HUES48 (cell line): Measurements from ENCODE around the gene FGF22.
A peak's percentile ranks its signal among the peaks of the same experiment; 100 is the strongest.

Experiments used
- H3K27ac ChIP-seq: one replicate; pipeline ENCODE4 v1.7.0; 2013; ENCODE audit warnings: low read depth, low read length, inconsistent platforms
- H3K27me3 ChIP-seq: 2 replicates; pipeline ENCODE4 v1.6.1; 2013; ENCODE audit warnings: mild to moderate bottlenecking, low read length; ENCODE audit not compliant: control insufficient read depth, insufficient read depth
- H3K36me3 ChIP-seq: 2 replicates; pipeline ENCODE4 v1.6.1; 2013; ENCODE audit warnings: low read length; ENCODE audit not compliant: control insufficient read depth, insufficient read depth
- H3K4me1 ChIP-seq: 2 replicates; pipeline ENCODE4 v1.6.1; 2013; ENCODE audit warnings: mild to moderate bottlenecking, low read length; ENCODE audit not compliant: control insufficient read depth, insufficient read depth
- H3K4me3 ChIP-seq: 2 replicates; pipeline ENCODE4 v1.5.1; 2013; ENCODE audit warnings: mild to moderate bottlenecking, low read depth, low read length
- H3K9ac ChIP-seq: 2 replicates; pipeline ENCODE4 v1.6.1; 2013; ENCODE audit warnings: mild to moderate bottlenecking, low read depth, low read length, moderate library complexity
- H3K9me3 ChIP-seq: 2 replicates; pipeline ENCODE4 v1.6.1; 2013; ENCODE audit warnings: low read length; ENCODE audit not compliant: control insufficient read depth, insufficient read depth

Gene FGF22

DNA sequence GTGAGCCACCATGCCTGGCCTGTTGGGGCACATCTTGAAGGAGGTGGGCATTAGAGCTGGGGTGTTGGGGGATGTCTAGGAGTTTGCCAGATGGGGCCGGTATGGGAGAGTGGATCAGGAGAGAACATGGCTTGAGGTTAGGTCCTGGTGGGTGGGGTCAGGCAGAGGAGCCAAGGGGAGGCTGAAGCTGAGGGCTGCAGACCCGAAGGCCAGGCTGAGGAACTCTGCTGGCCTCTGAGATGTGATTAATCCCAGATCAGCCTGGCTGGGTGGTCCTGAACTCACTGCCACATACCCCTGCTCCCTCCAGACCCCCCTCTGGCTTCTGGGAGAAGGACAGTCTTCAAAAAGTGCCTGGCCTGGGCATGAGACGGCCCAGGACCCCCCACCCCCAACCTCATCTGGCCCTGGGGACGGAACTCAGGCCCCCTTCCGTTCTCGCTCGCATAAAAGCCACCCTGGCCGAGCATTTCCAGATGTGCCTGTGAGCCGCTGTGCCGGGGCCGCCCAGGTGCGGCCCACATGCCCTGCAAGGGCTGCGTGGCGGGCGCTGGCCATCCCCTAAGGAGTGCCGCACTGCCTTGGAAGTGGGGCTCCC is 39.2 kb downstream of the FGF22 start:
- H3K27ac ChIP-seq = no peak overlapping the region
- H3K36me3 ChIP-seq = no peaks in the 10 kb centered on the region
- no peak overlapping the region for H3K9ac ChIP-seq
- H3K4me1 ChIP-seq = peaks cover 5% of the 10 kb centered on the region; the same call in 1 of the 2 replicates
- peaks cover 16% of the 10 kb centered on the region for H3K27me3 ChIP-seq
- H3K9me3 ChIP-seq = no peaks in the 10 kb centered on the region
- peak overlapping the region; percentile 80; the same call in 1 of the 2 replicates for H3K4me3 ChIP-seq

DNA sequence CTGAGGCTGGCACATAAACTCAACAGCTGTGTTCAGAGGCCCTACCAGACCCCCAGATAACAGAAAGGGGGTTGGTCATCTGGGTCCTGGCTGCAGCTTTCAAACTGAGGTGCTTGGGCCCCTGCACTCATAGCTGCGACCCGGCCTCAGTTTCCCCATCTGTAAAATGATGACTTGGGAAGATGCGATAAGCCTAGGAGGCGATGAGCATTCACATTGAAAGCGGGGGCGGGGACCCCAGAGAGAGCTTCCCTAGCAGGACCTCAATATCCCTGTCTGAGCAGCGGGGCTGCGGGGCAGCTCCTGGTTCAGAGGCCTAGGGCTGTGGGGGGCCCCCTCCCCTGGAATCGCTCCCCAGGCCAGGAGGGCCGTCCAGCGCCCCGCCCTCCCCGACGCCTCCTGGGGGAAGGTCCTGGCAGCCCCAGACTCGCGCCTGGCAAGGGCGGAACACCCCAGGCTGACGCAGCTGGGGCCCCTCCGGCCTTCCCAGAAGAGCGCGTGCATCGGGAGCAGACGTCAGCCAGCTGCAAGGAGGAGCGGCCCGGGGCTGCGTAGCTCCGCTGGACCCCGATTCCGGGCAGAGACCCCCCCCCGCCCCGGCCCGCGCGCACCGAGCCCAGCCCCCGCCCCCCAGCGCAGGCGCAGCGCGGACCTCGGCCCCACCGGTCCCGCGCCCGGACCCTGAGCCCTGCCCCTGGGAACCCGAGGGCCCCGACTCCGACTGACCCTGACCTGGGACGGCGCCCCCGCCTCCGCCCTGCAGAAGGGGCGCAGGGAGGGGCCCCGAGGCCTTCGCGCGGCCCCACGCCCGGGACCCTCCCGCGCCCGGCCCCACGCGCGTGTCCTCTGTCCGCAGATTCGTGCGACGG is 40.0 kb downstream of the FGF22 start:
- Histone ChIP-seq H3K9ac (peak overlapping the region; percentile 67; the same call in 1 of the 2 replicates), H3K4me1 (peaks cover 5% of the 10 kb centered on the region; the same call in 1 of the 2 replicates), H3K9me3 (no peaks in the 10 kb centered on the region), H3K27ac (peak overlapping the region; percentile 86), H3K27me3 (peaks cover 16% of the 10 kb centered on the region), H3K36me3 (no peaks in the 10 kb centered on the region), H3K4me3 (peak overlapping the region; percentile 80)

DNA sequence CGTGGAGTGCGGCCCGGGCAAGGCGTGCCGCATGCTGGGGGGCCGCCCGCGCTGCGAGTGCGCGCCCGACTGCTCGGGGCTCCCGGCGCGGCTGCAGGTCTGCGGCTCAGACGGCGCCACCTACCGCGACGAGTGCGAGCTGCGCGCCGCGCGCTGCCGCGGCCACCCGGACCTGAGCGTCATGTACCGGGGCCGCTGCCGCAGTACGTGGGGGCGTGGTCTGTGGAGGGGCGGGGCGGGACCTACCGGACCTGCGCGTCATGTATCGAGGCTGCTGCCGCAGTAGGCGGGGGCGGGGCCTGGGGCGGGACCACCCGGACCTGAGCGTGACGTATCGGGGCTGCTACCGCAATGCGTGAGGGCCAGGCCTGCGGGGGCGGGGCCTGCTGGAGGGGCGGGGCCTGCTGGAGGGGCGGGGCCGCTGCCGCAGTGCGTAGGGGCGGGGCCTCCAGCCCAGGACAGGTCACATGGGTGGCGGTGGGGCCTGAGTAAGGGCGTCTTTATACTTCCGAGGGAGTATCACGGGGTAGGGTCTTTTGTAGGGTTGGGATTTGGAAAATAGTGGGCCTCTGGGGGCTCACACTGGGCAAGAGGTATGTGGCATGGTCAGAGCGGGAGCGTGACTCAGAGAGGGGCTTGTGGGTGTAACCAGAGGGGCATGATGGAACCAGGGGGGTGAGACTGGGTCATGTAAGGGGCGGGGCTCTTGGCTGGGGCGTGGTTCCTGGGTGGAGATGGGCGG is 40.8 kb downstream of the FGF22 start:
- H3K9me3 ChIP-seq = no peaks in the 10 kb centered on the region
- peak overlapping the region; percentile 90 for H3K27ac ChIP-seq
- H3K36me3 ChIP-seq = no peaks in the 10 kb centered on the region
- peaks cover 9% of the 10 kb centered on the region for H3K27me3 ChIP-seq
- H3K4me3 ChIP-seq = peak overlapping the region; percentile 87
- peak overlapping the region; percentile 78 for H3K9ac ChIP-seq
- H3K4me1 ChIP-seq = peaks cover 5% of the 10 kb centered on the region; the same call in 1 of the 2 replicates

DNA sequence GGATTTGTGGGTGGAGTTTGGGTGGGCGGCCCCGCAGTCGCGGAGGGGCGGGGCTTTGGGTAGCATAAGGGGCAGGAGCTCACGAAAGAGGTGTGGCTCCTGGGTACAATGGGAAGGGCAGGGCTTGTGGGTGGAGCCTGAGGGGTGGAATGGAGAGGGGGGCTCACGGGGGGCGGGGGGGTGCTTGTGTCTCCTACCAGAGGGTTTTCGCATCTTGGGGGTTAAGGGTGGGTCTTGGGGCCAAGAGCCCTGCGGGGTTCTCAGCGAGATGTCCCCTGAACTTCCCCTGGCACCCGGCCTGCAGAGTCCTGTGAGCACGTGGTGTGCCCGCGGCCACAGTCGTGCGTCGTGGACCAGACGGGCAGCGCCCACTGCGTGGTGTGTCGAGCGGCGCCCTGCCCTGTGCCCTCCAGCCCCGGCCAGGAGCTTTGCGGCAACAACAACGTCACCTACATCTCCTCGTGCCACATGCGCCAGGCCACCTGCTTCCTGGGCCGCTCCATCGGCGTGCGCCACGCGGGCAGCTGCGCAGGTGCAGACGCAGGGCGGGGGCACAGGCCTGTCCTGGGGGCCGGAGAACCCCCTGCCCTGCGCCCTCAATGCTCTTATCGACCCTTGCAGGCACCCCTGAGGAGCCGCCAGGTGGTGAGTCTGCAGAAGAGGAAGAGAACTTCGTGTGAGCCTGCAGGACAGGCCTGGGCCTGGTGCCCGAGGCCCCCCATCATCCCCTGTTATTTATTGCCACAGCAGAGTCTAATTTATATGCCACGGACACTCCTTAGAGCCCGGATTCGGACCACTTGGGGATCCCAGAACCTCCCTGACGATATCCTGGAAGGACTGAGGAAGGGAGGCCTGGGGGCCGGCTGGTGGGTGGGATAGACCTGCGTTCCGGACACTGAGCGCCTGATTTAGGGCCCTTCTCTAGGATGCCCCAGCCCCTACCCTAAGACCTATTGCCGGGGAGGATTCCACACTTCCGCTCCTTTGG is 41.6 kb downstream of the FGF22 start:
- peaks cover 5% of the 10 kb centered on the region for H3K27me3 ChIP-seq
- no peaks in the 10 kb centered on the region for H3K9me3 ChIP-seq
- peak overlapping the region; percentile 90 for H3K27ac ChIP-seq
- peaks cover 5% of the 10 kb centered on the region; the same call in 1 of the 2 replicates for H3K4me1 ChIP-seq
- no peaks in the 10 kb centered on the region for H3K36me3 ChIP-seq
- H3K4me3 ChIP-seq = peak overlapping the region; percentile 87
- no peak overlapping the region for H3K9ac ChIP-seq

DNA sequence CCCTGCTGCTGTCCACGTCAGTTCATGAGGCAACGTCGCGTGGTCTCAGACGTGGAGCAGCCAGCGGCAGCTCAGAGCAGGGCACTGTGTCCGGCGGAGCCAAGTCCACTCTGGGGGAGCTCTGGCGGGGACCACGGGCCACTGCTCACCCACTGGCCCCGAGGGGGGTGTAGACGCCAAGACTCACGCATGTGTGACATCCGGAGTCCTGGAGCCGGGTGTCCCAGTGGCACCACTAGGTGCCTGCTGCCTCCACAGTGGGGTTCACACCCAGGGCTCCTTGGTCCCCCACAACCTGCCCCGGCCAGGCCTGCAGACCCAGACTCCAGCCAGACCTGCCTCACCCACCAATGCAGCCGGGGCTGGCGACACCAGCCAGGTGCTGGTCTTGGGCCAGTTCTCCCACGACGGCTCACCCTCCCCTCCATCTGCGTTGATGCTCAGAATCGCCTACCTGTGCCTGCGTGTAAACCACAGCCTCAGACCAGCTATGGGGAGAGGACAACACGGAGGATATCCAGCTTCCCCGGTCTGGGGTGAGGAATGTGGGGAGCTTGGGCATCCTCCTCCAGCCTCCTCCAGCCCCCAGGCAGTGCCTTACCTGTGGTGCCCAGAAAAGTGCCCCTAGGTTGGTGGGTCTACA is 43.1 kb downstream of the FGF22 start:
- Histone ChIP-seq H3K9me3 (no peaks in the 10 kb centered on the region), H3K27me3 (no peaks in the 10 kb centered on the region), H3K4me1 (peaks cover 5% of the 10 kb centered on the region; the same call in 1 of the 2 replicates), H3K27ac (no peak overlapping the region), H3K4me3 (no peak overlapping the region), H3K36me3 (no peaks in the 10 kb centered on the region), H3K9ac (no peak overlapping the region)

DNA sequence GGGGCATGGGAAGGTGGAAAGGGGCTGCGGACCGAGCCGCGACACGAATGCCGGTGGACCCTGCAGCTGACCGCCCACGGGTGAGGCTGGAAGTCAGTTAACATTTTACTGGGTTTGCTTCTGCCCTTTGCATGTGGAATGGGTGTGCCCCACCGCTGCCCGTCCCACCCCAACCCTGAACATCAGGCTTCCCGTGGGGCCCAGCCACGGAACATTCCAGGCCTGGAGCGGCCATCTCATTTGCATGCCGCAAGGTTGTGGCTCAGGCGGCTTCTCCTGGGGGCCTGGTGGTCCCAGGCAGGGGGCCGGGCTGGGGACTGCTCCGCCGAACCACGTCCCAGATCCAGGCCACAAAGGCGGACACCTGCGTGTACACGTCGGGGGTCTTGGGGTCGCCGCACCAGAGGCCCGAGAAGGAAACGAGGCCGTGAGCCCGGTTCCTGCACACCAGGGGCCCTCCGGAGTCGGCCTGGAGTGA is 45.8 kb downstream of the FGF22 start:
- Histone ChIP-seq H3K27ac (no peak overlapping the region), H3K9me3 (no peaks in the 10 kb centered on the region), H3K4me1 (no peaks in the 10 kb centered on the region), H3K9ac (no peak overlapping the region), H3K36me3 (no peaks in the 10 kb centered on the region), H3K4me3 (no peak overlapping the region), H3K27me3 (no peaks in the 10 kb centered on the region)

DNA sequence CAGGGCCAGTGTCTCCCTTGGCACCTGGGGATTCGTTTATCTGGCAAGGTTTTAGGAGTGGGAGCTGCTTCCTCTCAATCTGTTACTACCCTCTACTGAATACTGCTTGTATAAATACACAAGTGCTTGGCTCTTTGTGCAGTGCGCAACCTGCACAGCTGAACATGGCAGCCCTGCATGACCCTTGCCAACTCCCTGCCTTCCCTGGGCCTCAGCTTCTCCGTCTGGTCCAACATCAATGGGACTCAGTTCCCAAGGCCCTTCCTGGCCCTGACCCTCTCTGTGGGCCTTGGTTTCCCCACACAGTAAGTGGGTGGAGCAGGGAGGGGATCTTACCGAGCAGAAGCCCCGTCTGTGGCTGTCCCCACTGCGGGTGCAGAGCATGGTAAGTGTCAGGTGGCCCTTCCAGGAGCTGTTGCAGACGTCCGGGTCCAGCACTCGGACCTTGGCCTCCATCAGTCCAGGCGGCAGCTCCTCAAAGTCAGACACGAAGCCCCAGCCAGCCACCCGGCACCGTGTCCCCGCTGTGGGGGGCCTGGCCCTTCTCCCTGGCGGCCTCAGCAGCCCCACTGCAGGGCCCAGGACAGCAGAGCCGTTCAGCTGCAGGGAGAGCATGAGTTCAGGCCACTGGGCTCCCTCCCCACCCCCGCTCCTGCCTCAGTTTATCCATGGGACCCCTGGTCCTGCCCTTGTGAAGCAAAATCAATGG is 47.1 kb downstream of the FGF22 start:
- no peaks in the 10 kb centered on the region for H3K9me3 ChIP-seq
- H3K9ac ChIP-seq = no peak overlapping the region
- H3K4me1 ChIP-seq = no peaks in the 10 kb centered on the region
- H3K27ac ChIP-seq = no peak overlapping the region
- no peaks in the 10 kb centered on the region for H3K36me3 ChIP-seq
- no peak overlapping the region for H3K4me3 ChIP-seq
- H3K27me3 ChIP-seq = no peaks in the 10 kb centered on the region

DNA sequence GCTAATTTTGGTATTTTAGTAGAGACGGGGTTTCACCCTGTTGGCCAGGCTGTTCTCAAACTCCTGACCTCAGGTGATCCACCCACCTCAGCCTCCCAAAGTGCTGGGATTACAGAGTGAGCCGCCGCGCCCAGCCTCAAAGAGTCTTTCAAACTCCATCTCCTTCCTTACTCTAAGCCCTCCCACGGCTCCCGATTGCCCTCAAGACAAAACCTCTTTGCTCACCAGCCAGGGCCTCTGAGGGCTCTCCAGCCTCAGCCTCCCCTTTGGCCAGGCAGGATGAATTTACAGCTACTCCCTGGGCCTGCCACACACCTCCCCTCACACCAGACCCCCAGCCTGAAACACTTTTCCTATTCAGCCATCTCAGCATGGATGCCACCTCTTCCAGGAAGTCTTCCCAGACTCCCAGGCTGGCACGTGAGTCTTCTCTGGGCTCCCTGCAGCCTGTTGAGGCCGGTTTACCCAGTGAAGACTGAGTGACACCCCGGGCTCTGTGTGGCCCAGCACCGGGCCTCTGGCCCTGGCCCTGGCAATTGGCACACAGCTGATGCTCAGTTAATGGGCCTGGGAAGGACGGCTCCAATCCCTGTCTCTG is 48.0 kb downstream of the FGF22 start:
- no peaks in the 10 kb centered on the region for H3K27me3 ChIP-seq
- H3K36me3 ChIP-seq = no peaks in the 10 kb centered on the region
- no peaks in the 10 kb centered on the region for H3K4me1 ChIP-seq
- no peaks in the 10 kb centered on the region for H3K9me3 ChIP-seq
- no peak overlapping the region for H3K27ac ChIP-seq
- H3K9ac ChIP-seq = no peak overlapping the region
- H3K4me3 ChIP-seq = no peak overlapping the region

DNA sequence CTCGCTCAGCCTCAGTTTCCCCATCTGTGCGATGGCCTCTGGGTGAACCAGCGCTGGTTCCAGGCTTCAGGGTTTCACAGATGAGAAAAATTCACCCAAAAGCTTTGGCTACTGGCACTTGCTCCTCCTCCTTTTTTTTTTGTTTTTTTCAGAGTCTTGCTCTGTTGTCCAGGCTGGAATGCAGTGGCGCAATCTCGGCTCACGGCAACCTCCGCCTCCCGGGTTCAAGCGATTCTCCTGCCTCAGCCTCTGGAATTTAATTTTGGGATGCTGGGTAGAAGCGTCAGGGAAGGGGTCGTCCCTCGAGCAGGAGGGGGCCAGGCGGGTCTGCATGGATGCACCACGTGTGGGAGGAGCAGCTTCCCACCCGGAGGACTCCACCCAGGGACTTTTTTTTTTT is 48.5 kb downstream of the FGF22 start:
- no peaks in the 10 kb centered on the region for H3K9me3 ChIP-seq
- no peak overlapping the region for H3K9ac ChIP-seq
- H3K27ac ChIP-seq = no peak overlapping the region
- no peak overlapping the region for H3K4me3 ChIP-seq
- H3K36me3 ChIP-seq = no peaks in the 10 kb centered on the region
- H3K4me1 ChIP-seq = no peaks in the 10 kb centered on the region
- H3K27me3 ChIP-seq = no peaks in the 10 kb centered on the region
